ENCODE data around the gene KRTAP2-4. TPM values are rescaled to one million over a fixed set of nuclear protein-coding genes. Genes with fewer than 3 reads are reported as not detected.

KRTAP2-4 gene
- total RNA-seq, 1 experiment from 2014 or later = not detected

DNA sequence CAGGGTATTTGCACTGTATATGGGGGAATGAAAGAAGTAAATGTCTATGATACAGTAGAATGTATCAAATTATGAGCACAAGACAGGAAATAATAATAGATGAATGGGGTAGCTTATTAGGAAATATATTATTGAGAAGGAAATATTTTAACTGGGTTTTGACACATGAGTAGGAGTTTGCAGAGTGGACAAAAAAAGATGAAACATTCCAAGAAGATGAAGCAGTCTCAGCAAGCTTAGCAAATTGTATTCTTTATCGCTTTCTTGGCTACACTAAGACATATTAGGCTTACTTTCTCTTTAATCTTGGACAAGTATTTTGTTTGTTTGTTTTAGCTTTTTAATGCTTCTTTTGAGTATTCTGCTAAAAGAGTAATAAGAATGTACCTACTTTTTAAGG lies 38.2 kb upstream of the KRTAP2-4 start:
- Histone ChIP-seq H3K23me2 (ENCODE audit: insufficient read length, low read depth, low read length, poor library complexity, severe bottlenecking) (no peaks in the 10 kb centered on the region), H3K56ac (ENCODE audit: insufficient read length, low read depth, low read length) (no peak overlapping the region), H2BK5ac (ENCODE audit: insufficient read length, low read length) (no peak overlapping the region), H2BK15ac (ENCODE audit: low read depth, low read length) (no peak overlapping the region), H4K5ac (ENCODE audit: insufficient read length, low read depth, low read length) (no peak overlapping the region), H3K4me1 (ENCODE audit: insufficient read depth, low read length) (peaks cover 6% of the 10 kb centered on the region; the same call in 1 of the 2 replicates), H3K18ac (ENCODE audit: insufficient read length, low read depth, low read length) (no peak overlapping the region), H3K27ac (ENCODE audit: insufficient read length, low read depth, low read length) (no peak overlapping the region), H2BK20ac (ENCODE audit: low read depth, low read length, poor library complexity, severe bottlenecking) (no peak overlapping the region), H2AFZ (ENCODE audit: low read length) (no peak overlapping the region), H3K4me2 (ENCODE audit: insufficient read depth, insufficient read length, low read length) (no peak overlapping the region), H4K91ac (ENCODE audit: insufficient read length, low read depth, low read length) (no peak overlapping the region), H4K8ac (replicated peaks; ENCODE audit: insufficient read length, low read depth, low read length) (no peak overlapping the region), H3K79me1 (ENCODE audit: insufficient read depth, low read depth, low read length, poor library complexity, severe bottlenecking) (no peaks in the 10 kb centered on the region), H3K9ac (ENCODE audit: extremely low read depth, insufficient read length, low read length) (no peak overlapping the region), H3K14ac (ENCODE audit: insufficient read depth, low read length) (no peak overlapping the region), H3K4ac (ENCODE audit: low read depth, low read length) (no peak overlapping the region), H3T11ph (ENCODE audit: low read length) (no peak overlapping the region), H3K9me3 (ENCODE audit: control insufficient read depth, low read depth, low read length) (no peaks in the 10 kb centered on the region), H2BK120ac (ENCODE audit: low read depth, low read length, poor library complexity, severe bottlenecking) (no peak overlapping the region), H4K20me1 (ENCODE audit: control insufficient read depth, insufficient read depth, insufficient read length) (no peaks in the 10 kb centered on the region), H2AK5ac (ENCODE audit: insufficient read length, low read length) (no peak overlapping the region), H2BK12ac (ENCODE audit: insufficient read length, low read depth, low read length) (no peak overlapping the region), H3K79me2 (ENCODE audit: insufficient read depth, low read length) (no peaks in the 10 kb centered on the region), H3K23ac (ENCODE audit: insufficient read length, low read depth, low read length) (no peak overlapping the region), H3K27me3 (ENCODE audit: insufficient read depth, low read length) (no peaks in the 10 kb centered on the region)
- Mint-ChIP-seq H3K27ac (no peak overlapping the region), H3K4me1 (peaks cover 52% of the 10 kb centered on the region in 2 experiments), H3K9me3 (peaks cover 3 to 5% of the 10 kb centered on the region in 2 experiments; a peak in 4 of 5 replicates), H3K36me3 (ENCODE audit: insufficient read depth in 1 of 3, low read depth in 3 of 3) (peaks cover 4% of the 10 kb centered on the region in 3 experiments; a peak in 5 of 7 replicates), H3K27me3 (ENCODE audit: low read depth) (peaks cover 1% of the 10 kb centered on the region; the same call in 1 of the 2 replicates), H3K4me3 (no peak overlapping the region)
- TF ChIP-seq, protein P1, sequence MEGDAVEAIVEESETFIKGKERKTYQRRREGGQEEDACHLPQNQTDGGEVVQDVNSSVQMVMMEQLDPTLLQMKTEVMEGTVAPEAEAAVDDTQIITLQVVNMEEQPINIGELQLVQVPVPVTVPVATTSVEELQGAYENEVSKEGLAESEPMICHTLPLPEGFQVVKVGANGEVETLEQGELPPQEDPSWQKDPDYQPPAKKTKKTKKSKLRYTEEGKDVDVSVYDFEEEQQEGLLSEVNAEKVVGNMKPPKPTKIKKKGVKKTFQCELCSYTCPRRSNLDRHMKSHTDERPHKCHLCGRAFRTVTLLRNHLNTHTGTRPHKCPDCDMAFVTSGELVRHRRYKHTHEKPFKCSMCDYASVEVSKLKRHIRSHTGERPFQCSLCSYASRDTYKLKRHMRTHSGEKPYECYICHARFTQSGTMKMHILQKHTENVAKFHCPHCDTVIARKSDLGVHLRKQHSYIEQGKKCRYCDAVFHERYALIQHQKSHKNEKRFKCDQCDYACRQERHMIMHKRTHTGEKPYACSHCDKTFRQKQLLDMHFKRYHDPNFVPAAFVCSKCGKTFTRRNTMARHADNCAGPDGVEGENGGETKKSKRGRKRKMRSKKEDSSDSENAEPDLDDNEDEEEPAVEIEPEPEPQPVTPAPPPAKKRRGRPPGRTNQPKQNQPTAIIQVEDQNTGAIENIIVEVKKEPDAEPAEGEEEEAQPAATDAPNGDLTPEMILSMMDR (conservative IDR thresholded peaks at IDR 0.05) = no peak
- no peak for DNase-seq
- no CpG with 5 or more reads among the region's 1 CpG for WGBS (ENCODE audit: extremely low coverage, insufficient read length, low lambda C conversion rate)
